ENCODE data around the gene KLHDC7A.
"Not testable (repeated sequence)": the region's sequence is repeated elsewhere in the genome, so short reads cannot be mapped to it uniquely, and the experiment has no call there.

The KLHDC7A gene

GRCh38 chr1:18480315-18481189, at the start of gene KLHDC7A:
TSS of gene KLHDC7A (plus strand) at chr1:18480930. CDS start at chr1:18480982, 52 bp downstream.
- no peak for DNase-seq

- DNase-seq, result no peak
Observed at GRCh38 chr1:18434041-18434440, 46.7 kb upstream of the KLHDC7A start.

- DNase-seq, result no peak
Observed at GRCh38 chr1:18440385-18441226, 40.1 kb upstream of the KLHDC7A start.

DNA sequence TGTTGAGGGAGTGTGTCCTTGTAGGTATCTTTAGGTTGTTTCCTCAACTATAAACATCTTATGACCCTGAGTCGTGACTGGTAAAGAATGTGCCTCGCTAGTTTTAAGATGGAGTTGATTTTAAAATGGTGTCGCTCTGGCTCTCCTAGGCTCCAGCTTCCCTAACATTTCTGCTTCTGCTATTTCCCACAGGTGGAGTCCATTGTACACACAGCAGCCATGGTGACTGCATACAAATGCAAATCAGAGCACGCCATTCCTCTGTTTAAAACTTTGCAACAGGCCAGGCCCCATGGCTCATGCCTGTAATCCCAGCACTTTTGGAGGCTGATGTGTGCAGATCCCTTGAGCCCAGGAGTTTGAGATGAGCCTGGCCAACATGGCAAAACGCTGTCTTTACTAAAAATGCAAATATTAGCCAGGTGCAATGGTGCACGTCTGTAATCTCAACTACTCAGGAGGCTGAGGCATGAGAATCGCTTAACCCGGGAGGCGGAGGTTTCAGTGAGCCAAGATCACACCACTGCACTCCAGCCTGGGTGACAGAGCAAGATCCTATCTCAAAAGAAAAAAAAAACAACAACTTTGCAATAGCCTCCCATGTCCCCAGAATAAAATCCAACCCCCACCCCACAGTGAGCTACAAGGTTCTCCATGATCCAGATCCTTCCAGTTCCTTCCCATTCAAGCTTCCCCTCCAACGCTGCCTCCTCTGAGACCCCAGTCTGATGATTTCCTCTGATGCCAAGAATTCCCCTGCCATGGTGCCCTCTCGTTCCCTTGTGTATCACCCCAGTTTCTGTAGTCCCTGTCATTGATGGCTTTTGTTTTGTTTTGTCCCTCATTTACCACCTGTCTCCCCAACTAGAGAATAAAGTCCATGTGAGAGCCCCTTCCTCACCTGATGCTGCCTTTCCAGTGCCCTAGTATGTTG, 36.9 kb upstream of the KLHDC7A start:
- no peak for DNase-seq

- DNase-seq, result no peak
Observed at GRCh38 chr1:18444563-18444962, 36.2 kb upstream of the KLHDC7A start.

DNA sequence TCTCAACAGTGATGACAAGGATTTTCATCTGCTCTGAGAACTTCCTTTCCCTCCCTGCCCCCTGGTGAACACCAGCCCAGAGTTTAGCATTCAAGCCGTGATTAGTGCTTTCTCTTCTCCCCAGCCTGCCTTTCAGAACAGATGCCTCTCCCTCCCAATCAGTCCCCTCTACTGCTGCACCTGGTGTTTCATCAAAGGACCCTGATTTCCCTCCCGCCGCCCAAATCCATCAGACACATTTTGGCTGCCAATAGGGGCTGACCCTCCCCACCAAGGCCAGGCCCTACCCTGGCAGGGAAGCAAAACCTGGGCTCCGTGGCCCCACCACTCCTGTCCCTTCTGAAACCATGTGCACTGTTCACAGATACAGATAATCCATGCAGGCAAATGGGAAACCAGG, 34.0 kb upstream of the KLHDC7A start:
- no peak for DNase-seq

DNA sequence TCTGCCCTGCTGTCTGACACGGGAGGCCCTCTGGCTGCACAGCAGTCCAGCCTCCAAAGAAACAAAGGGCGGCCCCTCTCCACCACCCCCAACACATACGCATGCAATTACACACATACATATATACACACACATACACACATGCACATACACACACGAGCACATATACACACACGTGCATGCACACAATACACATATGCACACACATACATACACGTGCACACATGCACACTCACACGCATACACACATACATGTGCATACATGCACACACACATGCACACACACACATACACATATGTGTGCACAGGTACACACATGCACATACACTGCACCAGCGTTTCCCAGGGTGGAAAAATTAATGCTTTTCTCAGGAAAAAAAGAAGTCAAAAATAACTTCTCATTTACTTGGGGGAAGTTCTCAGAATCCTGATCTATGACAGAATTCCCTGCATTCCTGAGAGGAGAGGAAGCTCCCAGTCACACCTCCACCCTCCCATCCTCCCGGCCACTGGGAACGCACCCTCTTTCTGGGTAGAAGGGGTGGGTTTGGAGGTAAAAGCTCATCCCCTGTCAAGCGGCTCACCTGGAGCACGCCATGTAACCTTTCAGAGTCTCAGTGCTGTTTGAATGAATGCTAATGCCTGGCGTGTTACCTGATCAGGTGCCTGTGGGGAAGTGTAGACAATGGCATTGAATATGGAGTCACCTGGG, 33.1 kb upstream of the KLHDC7A start:
- DNase-seq, result no peak

DNA sequence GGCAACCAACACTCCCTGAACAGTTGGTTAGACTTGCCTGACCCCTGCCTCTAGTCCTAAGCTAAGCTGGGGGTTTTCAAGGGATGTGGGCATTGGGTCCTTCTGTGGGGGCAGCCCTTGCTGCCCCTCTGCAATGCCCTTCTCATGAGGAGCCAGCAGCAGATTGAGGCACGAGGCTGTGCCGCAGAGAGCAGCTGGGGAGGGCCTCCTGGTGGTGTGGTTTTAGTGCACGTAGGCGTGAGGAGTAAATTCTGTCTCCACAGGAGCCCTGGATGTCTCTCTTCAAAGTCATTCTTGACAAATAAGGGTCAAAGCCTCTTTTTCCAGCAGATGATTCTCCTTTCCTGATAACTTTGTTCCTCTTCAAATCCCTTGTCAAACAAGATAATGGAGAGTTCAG, 31.8 kb upstream of the KLHDC7A start:
- no peak for DNase-seq

GRCh38 chr1:18452550-18452949, 28.2 kb upstream of the KLHDC7A start:
- no peak for DNase-seq

- no peak for DNase-seq
Observed at GRCh38 chr1:18458133-18459092, 22.3 kb upstream of the KLHDC7A start.

GRCh38 chr1:18461656-18462055, 19.1 kb upstream of the KLHDC7A start:
- no peak for DNase-seq

GRCh38 chr1:18462517-18462916, 18.2 kb upstream of the KLHDC7A start:
- not testable (repeated sequence) for DNase-seq

- DNase-seq, result no peak
Observed at GRCh38 chr1:18463063-18463462, 17.7 kb upstream of the KLHDC7A start.

DNA sequence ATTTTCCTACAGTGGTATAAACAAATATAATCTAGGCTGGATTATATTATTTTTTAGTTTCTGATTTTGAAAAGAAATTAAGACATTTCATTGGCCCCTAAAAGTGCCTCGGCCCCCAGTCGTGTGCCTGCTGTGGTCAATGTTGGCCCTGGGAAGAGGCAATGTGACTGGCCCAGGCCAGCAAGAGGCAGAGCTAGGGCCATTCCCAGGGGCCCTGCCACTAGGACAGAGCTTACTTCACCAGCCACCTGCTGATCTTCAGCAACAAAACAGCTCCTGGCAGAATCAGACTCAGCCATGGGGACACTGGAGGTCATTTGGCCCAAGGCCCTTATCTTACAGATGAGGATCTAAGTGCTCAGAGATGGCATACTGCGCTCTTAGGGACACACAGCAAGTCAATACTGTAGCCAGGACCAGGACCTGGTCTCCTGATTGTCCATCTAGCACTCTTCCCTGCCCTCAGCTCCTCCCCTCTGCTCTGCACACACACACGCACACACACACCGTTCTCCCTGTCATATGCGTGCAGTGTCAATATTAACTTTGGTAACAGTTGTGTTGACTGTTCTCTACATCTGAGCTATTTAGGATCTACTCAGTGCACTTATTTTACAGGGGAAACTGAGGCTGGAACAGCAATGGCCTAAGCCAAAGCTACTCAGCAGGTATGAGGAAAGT, 16.6 kb upstream of the KLHDC7A start:
- DNase-seq, result no peak

DNA sequence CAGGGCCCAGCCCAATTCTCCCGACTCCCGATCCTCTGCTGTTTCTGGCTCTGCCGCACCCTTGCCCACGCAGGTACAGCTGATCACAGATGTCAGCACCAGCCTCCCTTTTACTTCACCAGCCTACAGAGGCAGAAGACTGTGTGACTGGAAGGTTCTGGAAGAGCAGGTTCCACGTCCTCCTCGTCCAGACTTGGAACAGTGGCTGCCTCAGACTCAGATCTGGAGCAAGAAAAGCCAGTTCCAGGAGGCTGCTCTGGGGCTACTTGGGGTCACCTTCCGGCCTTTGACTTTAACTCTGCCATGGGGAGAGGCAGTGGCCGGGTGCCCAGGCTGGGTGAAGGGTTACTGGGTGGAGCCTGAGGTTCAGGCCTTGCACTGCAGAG, 16.1 kb upstream of the KLHDC7A start:
- DNase-seq, result no peak

DNA sequence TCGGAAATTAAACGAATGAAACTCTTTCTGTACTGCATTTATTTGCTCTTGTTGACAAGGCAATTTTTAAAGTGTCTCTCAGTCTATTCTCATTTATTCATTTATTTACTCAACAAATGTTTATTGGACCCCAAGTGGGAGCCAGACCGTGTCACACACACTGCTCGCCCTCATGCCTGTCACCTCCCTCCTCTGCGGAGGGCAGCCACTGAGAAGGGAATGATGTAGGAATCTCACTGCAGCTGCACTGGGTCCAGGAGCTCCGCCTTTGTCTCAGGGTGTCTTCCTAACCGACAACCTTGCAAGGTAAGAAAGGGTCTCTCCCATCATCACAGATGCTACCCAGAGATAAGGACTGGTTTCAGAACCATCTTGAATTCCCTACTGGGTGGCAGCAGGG, 14.1 kb upstream of the KLHDC7A start:
- no peak for DNase-seq

DNA sequence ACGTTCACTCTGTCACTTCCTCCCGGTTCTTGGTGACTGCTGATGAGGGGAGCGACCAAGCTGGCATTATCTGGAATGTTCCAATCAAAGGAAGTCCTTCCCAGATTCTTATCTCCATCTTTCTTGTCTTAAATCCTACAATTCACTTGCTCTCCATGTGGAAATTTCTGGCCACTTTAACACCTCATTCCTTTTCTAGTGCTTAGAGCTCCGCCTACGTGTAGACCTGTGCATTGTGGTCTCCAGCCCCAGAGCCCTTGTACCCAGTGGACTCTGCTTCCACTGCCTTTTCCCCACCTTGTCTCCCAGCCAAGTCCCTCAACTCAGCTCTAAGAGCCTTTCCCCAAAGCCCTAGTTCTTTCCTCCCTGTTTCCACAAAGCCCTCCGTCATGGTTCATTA, 12.2 kb upstream of the KLHDC7A start:
- DNase-seq, result no peak

- DNase-seq, result no peak
Observed at GRCh38 chr1:18469514-18469913, 11.2 kb upstream of the KLHDC7A start.

- DNase-seq, result no peak
Observed at GRCh38 chr1:18470671-18471355, 9.9 kb upstream of the KLHDC7A start.
